NCI-H2227 (cell line): ENCODE measurements around the gene BABAM2.
"Not testable (repeated sequence)": the region's sequence is repeated elsewhere in the genome, so short reads cannot be mapped to it uniquely, and the experiment has no call there.

Source experiments
- DNase-seq: peaks from one replicate; lab custom pipeline; 2025; ENCODE audit not compliant: unreplicated experiment; lab: John Stamatoyannopoulos, UW

Gene BABAM2

GRCh38 chr2:27940090-27940671, 49.7 kb downstream of the BABAM2 start:
- DNase-seq = no peak

GRCh38 chr2:27940982-27941381, 50.5 kb downstream of the BABAM2 start:
- no peak for DNase-seq

- no peak for DNase-seq
Measured at GRCh38 chr2:27942612-27943547, 52.4 kb downstream of the BABAM2 start.

- DNase-seq = no peak
Measured at GRCh38 chr2:27946530-27947060, 56.1 kb downstream of the BABAM2 start.

- DNase-seq = no peak
Measured at GRCh38 chr2:27952070-27952469, 61.5 kb downstream of the BABAM2 start.

GRCh38 chr2:27953077-27953476, 62.5 kb downstream of the BABAM2 start:
- no peak for DNase-seq

GRCh38 chr2:27954221-27954673, 63.7 kb downstream of the BABAM2 start:
- DNase-seq = no peak

- DNase-seq = no peak
Measured at GRCh38 chr2:27954771-27955383, 64.3 kb downstream of the BABAM2 start.

GRCh38 chr2:27955384-27956161, 65.0 kb downstream of the BABAM2 start:
- no peak for DNase-seq

GRCh38 chr2:27956888-27957287, 66.4 kb downstream of the BABAM2 start:
- no peak for DNase-seq

GRCh38 chr2:27958711-27959378, 68.3 kb downstream of the BABAM2 start:
- no peak for DNase-seq

- no peak for DNase-seq
Measured at GRCh38 chr2:27959496-27959895, 69.0 kb downstream of the BABAM2 start.

GRCh38 chr2:27960237-27960912, 69.8 kb downstream of the BABAM2 start:
- no peak for DNase-seq

- no peak for DNase-seq
Measured at GRCh38 chr2:27962006-27962405, 71.5 kb downstream of the BABAM2 start.

- DNase-seq = no peak
Measured at GRCh38 chr2:27963472-27963871, 72.9 kb downstream of the BABAM2 start.

- no peak for DNase-seq
Measured at GRCh38 chr2:27964067-27964466, 73.5 kb downstream of the BABAM2 start.

GRCh38 chr2:27965841-27966240, 75.3 kb downstream of the BABAM2 start:
- no peak for DNase-seq

- no peak for DNase-seq
Measured at GRCh38 chr2:27966466-27966865, 75.9 kb downstream of the BABAM2 start.

GRCh38 chr2:27967076-27967475, 76.5 kb downstream of the BABAM2 start:
- DNase-seq = no peak

- DNase-seq = not testable (repeated sequence)
Measured at GRCh38 chr2:27968045-27968444, 77.5 kb downstream of the BABAM2 start.
